Fibroblast of skin of left biceps (primary cell): ENCODE measurements around the gene CYS1.
"Not testable (repeated sequence)": the region's sequence is repeated elsewhere in the genome, so short reads cannot be mapped to it uniquely, and the experiment has no call there.

Experiments used
- DNase-seq, 2 experiments: peaks; one replicate each; pipeline ENCODE4 v3.0.0-alpha.2; 2013; ENCODE audit warnings: low read depth in 2 of 2

Gene CYS1

DNA sequence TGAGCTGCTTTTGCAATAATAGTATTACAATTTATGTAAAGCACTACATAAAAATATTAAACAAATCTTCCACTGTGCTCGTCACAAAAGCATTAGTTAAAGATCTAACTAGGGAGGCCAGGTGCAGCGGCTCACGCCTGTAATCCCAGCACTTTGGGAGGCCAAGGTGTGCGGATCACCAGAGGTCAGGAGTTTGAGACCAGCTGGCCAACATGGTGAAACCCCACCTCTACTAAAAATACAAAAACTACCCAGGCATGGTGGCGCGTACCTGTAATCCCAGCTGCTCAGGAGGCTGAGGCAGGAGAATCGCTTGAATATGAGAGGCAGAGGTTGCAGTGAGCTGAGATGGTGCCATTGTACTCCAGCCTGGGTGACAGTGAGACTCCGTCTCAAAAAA lies 49.4 kb downstream of the CYS1 start:
- not testable (repeated sequence) for DNase-seq

DNA sequence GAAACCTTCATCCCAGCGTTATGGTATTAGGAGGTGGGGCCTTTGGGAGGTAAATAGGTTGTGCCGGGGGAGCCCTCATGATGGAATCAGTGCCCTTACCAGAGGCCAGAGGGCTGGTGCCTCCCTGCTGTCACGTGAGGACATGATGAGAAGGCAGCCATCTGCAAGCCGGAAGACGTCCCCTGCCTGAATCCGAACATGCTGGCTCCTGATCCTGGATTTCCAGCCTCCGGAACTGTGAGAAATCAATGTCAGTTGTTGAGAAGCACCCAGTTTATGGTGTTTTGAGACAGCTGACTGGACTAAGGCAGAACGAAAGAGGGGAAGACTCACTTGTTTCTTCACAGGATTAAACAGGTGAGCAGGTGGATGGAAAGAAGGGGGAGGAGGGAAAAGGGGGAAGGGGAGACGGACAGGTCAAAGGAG lies 49.9 kb downstream of the CYS1 start:
- no peak for DNase-seq

DNA sequence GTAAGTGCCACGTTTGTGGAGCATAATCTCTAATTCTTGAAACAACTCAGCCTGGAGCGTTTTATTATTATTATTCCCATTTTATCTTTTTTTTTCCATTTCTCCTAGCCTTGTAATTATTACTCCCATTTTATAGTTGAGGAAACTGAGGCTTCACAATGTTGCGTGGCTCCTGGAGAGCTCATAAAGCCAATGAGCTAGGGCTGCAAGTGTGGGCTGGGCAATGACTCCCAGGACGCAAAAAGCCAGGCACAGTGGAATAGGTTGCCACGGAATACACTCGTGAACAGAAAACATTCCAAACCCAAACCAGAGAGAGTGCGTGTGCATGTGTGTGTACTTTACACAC lies 50.4 kb downstream of the CYS1 start:
- no peak for DNase-seq

DNA sequence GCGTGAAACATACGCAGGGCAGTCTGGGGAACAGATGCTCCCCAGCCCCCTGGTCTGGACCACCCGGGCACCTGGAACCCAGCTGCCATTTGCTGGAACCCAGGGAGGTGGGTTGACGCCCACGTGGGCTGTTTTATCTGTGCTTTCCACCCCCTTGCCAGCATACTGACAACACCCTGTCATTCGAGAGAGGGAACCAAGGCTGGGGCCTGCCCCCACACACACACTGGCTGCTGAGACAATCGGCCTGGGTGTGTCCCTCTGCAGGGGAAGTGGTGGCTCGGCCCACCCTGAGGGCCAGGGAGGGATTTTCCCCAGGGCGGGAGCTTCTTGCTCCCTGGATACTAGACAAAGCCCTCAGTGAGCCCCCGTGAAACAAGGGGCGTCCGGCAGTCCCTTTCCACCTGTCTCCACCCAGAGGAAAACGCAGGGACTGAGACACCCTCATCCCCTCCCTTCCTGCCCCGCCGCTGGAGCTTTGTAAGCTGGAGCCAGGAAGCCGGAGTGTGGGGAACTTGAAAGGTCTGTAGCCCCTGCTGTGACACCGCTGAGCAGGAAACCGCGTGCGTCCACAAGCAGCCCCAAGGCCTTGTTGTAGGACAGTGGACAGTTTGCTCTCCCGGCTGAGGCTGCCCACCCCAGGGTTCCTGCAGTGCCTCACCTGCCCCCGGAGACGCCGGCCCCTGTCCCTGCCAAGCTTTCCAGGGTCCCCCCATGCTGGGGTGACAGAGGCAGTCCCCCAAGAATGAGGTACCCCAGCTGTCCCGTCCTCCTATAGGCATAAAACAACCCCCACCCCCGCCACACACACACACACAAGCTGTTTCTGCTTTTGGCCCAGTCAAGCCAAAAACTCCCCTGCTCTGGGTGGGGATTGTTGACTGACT lies 51.0 kb downstream of the CYS1 start:
- DNase-seq, result no peak

DNA sequence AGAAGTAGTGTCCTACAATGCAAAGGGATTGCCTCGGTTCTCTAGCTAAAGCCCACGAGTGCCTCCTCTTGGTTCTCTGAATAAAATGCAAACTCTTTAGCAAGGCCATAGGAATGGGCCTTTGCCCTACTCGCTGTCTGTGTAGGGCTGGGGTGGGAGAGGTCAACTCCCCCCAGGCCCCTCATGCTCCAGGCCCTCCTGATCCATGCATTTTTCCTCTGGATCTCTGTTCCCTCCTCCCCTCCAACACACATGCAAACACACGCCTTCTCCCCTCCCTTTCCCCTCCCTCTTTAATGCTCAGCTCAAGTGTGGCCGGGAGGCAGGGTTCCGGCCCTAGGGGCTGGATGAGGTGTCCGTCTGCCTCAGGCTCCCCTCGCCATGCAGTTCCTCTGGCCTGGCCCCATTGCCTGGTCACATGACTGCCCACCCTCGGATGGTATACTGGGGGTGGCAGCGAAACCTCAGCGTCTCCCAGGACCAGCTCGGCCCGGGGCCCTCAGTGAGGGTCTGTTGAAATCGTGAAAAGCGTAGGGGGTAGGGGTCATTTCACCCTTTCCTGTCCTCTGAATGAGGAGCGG lies 51.7 kb downstream of the CYS1 start:
- DNase-seq, result no peak

DNA sequence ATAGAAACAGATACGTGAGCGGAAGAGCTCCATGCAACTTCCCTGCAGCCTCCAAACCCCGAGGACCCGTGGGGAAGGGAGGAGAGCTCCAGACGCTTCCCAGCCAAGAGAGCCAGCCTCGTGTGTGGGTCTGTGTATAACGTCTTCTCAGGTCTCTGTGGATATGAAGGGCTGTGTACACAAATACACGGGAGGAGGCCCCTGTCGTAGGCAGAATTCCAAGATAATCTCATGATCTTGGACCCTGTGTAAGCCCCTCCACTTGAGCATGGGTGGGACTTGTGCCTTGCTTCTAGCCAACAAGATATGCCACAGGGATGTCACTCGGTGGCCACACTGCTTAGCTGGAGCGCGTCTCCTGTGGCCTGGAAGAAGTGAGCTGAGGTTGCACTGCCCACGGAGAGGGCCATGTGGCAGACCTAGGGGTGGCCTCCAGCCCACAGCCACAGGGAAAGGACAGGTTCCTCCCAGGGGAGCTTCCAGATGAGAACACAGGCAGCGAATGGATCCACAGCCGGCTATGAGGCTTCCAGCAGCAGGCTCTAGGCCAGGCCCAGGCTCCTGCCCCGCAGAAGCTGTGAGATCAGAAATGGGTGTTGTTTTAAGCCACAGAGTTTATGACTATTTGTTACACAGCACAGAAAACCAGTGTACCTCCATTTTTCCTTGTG lies 52.4 kb downstream of the CYS1 start:
- DNase-seq, result no peak

DNA sequence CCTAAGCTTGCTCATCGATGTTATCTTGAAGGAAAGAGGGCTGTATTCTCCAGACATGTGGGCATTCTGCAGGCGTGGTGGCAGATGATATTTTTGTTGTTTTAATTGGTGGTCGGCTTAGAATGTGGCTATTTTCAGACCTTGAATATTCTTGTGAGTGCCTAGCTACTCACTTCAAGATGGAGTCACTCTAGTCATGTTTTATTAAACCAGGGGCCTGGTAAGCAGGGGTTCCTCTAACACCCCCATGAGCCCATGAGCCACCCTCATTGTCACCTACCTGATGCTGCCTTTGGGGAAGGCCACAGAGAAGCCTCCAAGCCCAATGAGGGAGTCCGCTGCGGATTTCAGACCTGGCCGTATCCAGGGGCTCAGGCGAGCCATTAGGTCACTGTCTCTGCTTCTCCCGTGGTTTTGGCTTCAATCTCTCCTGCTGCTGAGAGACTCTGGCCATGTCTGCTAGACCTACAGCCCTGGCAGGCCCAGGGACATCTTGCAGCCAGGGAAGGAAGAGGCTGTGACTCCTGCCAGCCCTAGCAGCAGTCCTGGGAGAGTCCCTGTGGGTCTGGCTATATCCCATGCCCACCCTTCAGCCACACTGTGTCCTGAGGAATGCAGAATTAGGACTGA lies 53.2 kb downstream of the CYS1 start:
- no peak for DNase-seq

DNA sequence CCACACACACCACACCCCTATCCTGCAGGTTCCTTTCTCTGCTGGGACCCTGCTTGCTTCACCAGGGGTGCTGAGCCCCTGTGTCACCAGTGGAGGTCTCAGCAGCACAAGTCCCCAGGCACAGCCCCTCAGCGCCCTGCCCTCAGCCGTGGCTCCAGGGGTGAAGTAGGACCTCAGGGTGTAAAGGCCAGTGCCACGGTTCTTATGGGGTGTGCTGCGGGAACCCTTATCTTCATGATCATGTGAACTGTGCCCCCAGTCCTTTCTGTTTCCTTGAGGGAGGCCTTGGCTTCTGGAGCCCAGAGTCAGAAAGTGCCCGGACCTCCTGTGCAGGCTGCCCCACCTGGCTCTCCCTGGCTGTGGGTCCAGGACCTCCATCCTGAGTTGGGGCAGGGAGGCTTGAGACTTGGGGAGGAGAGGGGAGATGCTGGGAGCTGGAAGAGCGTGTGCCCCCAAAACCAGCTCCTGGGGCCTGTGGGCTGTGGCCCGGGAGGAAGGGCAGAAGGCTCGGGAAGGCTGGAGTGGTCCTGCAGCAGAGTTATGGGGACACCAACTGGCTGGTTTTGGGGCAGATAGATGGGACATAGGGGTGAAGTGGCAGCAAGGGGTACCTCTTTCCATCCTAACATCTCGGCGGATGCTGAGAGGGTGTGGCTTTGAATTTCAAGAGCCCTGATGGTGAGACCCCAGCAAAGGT lies 57.1 kb downstream of the CYS1 start:
- DNase-seq, result no peak

DNA sequence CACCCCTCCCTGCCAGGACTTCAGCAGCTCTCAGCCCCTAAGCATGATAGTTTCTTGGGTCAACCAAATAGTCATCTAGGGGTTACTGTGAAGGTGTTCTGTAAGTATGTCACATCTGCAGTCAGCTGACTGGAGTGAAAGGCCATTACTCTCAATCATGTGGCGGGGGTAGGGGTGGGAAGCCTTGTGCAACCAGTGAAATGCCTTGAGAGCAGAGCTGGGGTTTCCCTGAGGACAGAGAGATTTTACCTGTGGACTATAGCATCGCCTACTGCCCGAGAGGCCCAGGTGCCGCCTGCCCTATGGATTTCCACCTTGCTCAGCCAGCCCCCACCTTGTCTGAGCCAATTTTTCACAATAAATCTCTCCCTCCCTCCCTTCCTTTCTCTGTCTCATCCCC lies 57.8 kb downstream of the CYS1 start:
- no peak for DNase-seq

DNA sequence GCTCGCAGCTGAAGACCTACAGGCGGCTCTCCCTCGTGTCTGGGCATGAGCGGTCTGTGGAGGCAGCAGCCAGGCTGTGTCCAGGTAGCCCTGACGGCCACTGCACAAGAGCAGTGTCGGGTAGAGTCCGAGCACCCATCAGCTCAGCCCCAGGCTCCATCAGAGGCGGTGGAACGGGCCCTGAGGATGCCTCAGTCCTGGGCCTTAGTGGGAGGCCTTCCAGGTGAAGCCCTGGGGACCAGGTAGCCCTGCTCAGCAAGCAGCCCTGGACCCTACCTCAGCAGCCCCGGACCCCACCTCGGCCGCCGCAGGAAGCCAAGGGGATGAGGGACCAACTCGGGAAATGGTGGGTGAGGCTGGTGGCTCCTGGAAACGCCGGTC lies 58.2 kb downstream of the CYS1 start:
- no peak for DNase-seq

DNA sequence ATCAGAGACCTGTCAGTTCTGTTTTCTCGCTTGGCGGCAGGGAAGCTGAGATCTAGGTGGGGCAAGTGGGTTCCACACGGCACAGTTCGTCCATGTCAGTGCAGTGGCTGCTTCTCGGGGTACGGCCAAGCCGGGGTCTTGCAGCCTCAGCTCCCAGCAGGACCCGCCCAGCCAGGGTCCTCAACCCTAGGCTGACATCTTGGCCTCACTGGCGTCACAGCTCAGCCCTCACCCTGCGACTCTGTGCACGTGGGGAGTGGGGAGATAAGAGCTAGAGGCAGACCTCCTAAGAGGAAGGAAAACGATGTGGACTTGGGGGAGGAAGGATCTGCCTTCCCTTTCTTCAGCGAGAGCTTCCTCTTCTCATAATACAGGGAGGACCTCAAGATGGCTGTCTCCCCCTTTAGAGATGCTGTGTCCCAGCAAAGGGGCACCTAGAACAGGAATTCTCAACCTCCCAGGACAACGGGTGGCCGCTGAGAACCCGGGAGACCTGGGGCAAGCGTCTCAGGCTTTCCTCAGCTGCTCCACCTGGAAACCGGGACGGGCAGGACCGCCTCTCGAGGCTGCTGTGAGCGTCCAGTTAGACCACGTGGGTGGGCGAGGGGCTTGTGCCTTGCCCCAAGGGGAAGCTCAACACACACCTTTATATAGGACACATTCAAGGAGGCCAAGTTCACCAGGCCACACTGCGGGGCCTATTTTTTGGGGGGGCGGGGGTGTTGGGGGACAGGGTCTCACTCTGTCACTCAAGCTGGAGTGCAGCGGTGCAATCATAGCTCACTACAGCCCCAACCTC lies 60.4 kb downstream of the CYS1 start:
- DNase-seq, result no peak

DNA sequence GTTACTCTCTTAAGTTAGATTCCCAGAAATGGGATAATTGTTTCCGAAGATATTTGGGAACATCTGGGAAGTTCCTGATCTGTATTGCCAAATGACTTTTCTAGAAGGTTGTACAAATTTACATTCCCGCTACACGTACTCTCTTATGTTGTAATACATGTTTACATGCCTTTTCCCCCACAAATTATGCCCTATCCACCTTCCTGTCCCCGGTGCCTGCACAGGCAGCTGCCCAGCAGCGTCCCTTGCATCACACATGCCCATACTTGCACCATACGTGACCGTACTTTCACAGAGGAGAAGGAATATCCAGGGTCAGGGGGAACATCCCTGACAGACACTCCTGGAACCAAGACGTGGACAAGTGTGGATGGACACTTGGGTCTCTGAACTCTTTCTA lies 61.0 kb downstream of the CYS1 start:
- no peak for DNase-seq

DNA sequence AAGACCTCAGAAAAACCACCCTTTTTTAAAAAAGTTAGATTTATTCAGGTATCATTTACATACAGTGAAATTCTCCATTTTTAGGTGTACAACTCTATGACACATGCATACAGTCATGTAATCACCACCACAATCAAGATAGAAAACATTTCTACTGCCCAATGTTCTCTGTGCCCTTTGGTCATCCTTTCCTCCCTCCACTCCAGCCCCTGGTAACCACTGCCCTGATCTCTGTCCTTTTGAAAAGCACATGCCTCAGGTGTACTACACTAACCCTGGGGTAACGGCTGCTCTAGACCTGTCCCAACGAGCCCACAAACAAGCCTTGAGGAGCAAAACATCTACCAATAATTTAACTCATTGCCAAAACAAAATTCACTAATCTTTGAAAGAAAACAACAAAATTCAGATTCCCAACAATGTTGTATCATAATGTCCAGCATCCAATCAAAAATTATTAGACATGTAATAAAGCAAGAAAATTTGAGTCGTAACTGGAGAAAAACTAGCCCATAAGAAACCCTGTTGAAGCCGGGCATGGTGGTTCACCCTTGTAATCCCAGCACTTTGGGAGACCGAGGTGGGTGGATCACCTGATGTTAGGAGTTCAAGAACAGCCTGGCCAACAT lies 62.8 kb downstream of the CYS1 start:
- DNase-seq, result no peak

DNA sequence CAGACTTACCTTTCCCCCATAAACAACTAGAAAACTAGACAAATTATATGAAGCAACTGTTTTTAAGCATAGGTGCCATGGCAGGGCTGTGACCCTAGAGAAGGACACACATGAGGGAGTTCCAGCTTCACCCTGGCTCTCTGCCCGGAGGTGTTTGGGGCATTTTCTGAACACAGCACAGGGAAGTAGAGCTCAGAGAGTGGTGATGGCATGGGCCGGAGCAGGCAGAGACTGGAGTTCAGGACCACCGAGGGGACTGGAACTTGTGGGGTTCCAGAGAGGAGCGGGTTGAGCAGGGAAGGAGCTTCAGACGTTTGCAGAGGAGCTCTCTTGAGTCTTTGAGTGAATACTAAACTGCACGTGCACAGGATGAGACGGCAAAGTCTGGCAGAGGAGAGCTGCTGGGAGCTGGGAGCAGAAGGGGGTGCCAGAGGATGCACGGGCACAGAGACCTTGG lies 63.4 kb downstream of the CYS1 start:
- no peak for DNase-seq

DNA sequence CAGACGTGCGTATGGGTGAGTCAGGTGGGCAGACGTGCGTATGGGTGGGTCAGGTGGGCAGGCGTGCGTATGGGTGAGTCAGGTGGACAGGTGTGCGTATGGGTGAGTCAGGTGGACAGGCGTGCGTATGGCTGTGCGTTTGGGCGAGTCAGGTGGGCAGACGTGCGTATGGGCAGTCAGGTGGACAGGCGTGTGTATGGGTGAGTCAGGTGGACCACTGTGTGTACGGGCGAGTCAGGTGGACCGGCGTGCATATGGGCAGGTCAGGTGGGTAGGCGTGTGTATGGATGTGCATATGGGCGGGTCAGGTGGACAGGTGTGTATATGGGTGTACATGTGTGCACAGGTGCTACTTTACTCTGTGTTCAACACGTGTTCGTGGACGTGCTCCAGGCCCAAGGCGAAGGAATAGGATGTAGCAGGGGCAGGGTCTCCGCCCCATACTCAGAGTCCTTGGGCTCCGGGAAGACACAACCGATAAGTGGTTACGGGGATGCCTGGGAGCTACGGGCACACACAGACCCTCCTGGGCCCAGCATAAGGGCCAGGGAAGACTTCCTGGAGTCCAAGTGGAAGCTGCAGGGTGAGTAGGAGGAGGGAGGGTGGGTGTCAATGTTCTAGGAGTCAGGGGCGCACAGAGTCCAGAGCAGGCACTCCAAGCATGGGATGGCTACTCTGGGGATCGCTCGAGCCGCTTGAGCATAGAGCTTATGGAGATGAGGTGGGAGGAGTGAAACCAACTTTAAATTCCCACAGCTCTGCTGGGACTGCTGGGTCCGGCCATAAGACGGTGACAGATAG lies 64.0 kb downstream of the CYS1 start:
- no peak for DNase-seq

DNA sequence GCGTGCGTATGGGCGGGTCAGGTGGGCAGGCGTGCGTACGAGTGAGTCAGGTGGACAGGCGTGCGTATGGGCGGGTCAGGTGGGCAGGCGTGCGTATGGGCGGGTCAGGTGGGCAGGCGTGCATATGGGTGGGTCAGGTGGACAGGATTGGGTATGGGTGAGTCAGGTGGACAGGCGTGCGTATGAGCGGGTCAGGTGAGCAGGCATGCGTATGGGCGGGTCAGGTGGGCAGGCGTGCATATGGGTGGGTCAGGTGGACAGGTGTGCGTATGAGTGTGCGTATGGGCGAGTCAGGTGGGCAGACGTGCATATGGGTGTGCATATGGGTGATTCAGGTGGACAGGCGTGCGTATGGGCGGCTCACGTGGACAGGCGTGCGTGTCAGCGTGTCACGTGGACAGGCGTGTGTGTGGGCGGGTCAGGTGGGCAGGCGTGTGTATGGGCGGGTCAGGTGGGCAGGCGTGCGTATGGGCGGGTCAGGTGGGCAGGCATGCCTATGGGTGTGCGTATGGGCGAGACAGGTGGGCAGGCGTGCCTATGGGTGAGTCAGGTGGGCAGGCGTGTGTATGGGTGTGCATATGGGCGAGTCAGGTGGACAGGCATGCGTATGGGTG lies 64.7 kb downstream of the CYS1 start:
- not testable (repeated sequence) for DNase-seq

DNA sequence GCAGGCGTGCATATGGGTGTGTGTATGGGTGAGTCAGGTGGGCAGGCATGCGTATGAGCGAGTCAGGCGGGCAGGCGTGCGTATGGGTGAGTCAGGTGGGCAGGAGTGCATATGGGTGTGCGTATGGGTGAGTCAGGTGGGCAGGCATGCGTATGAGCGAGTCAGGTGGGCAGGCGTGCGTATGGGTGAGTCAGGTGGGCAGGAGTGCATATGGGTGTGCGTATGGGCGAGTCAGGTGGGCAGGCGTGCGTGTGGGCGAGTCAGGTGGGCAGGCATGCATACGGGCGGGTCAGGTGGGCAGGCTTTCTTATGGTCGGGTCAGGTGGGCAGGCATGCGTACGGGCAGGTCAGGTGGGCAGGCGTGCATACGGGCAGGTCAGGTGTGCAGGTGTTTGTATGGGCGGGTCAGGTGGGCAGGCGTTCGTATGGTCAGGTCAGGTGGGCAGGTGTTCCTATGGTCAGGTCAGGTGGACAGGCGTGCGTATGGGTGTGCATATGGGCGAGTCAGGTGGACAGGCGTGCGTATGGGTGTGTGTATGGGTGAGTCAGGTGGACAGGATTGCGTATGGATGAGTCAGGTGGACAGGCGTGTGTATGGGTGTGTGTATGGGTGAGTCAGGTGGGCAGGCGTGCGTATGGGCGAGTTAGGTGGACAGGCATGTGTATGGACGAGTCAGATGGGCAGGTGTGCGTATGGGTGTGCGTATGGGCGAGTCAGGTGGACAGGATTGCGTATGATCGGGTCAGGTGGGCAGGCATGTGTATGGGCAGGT lies 65.6 kb downstream of the CYS1 start:
- no peak for DNase-seq

DNA sequence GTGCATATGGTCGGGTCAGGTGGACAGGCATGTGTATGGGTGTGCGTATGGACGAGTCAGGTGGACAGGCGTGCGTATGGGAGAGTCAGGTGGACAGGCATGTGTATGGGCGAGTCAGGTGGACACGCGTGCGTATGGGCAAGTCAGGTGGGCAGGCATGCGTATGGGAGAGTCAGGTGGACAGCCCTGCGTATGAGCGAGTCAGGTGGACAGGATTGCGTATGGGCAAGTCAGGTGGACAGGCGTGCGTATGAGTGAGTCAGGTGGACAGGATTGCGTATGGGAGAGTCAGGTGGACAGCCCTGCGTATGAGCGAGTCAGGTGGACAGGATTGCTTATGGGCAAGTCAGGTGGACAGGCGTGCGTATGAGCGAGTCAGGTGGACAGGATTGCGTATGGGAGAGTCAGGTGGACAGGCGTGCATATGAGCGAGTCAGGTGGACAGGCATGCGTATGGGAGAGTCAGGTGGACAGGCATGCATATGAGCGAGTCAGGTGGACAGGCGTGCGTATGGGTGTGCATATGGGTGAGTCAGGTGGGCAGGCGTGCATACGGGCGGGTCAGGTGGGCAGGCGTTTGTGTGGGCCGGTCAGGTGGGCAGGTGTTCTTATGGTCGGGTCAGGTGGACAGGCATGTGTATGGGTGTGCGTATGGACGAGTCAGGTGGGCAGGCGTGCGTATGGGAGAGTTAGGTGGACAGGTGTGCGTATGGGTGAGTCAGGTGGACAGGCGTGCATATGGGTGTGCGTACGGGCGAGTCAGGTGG lies 66.4 kb downstream of the CYS1 start:
- DNase-seq, result not testable (repeated sequence)
